WTC11 (cell line): ENCODE measurements around the gene AKAP10. TPM values are rescaled to one million over a fixed set of nuclear protein-coding genes. Genes with fewer than 3 reads are reported as not detected.
A peak's percentile ranks its signal among the peaks of the same experiment; 100 is the strongest.

Experiments
- ATAC-seq: fragments of 200-7000 bp; cut with Tn5 transposase; 2 replicates; pipeline ENCODE4 v1.10.0; 2021; ENCODE audit warnings: mild to moderate bottlenecking, moderate library complexity
- CTCF ChIA-PET: fragments of 300-600 bp; sonication (Branson Sonifier 250); formaldehyde crosslinking; loops from one replicate; lab custom pipeline; 2021; ENCODE audit warnings: antibody characterized with exemption; lab: Charles Lee
- POLR2A ChIA-PET: fragments of 350-600 bp; sonication (Branson Sonifier 250); formaldehyde crosslinking; loops from one replicate; lab custom pipeline; 2021; ENCODE audit warnings: antibody characterized with exemption; lab: Charles Lee
- DNase-seq: peaks from one replicate; pipeline ENCODE4 v3.0.0; 2021; ENCODE audit warnings: low spot score
- H3K27ac Mint-ChIP-seq: 2 replicates; pipeline ENCODE4 v1.8.0; 2021; ENCODE audit warnings: mixed read lengths
- H3K27me3 Mint-ChIP-seq: 2 replicates; pipeline ENCODE4 v1.8.0; 2021; ENCODE audit warnings: low read depth, mild to moderate bottlenecking, moderate library complexity, mixed read lengths
- H3K36me3 Mint-ChIP-seq: 2 replicates; pipeline ENCODE4 v1.8.0; 2021; ENCODE audit warnings: mixed read lengths
- H3K4me1 Mint-ChIP-seq: 2 replicates; pipeline ENCODE4 v1.8.0; 2022; ENCODE audit warnings: mixed read lengths
- H3K4me3 Mint-ChIP-seq: 2 replicates; pipeline ENCODE4 v1.8.0; 2021; ENCODE audit warnings: mild to moderate bottlenecking, moderate library complexity, mixed read lengths
- H3K9me3 Mint-ChIP-seq: 2 replicates; pipeline ENCODE4 v1.8.0; 2021; ENCODE audit warnings: mixed read lengths
- AR ChIP-seq: fragments of 250-450 bp; sonication (Bioruptor Pico); IDR thresholded peaks from 2 replicates; pipeline ENCODE4 v1.9.0; 2021; ENCODE audit warnings: mild to moderate bottlenecking
- ARID4B ChIP-seq: sonication (generic); formaldehyde crosslinking; IDR thresholded peaks from 2 replicates; pipeline ENCODE4 v1.8.0; 2023; ENCODE audit warnings: missing genetic modification reagents, mild to moderate bottlenecking, borderline replicate concordance
- ATF6 ChIP-seq: sonication (generic); formaldehyde crosslinking; IDR thresholded peaks from 2 replicates; pipeline ENCODE4 v1.8.1; 2023; ENCODE audit warnings: mild to moderate bottlenecking, missing genetic modification reagents
- FOXK1 ChIP-seq: sonication (generic); formaldehyde crosslinking; IDR thresholded peaks from 2 replicates; pipeline ENCODE4 v1.8.0; 2022; ENCODE audit warnings: mild to moderate bottlenecking, moderate library complexity, missing genetic modification reagents
- GABPB1 ChIP-seq: sonication (generic); formaldehyde crosslinking; IDR thresholded peaks from 2 replicates; pipeline ENCODE4 v1.8.1; 2023; ENCODE audit warnings: mild to moderate bottlenecking, missing genetic modification reagents
- GTF2I ChIP-seq: fragments of 250-450 bp; sonication (Bioruptor Pico); conservative IDR thresholded peaks from 2 replicates; pipeline ENCODE4 v1.4.0; 2021; ENCODE audit warnings: mild to moderate bottlenecking
- MYBL2 ChIP-seq: sonication (generic); formaldehyde crosslinking; IDR thresholded peaks from 2 replicates; pipeline ENCODE4 v1.8.1; 2023; ENCODE audit warnings: mild to moderate bottlenecking, moderate library complexity, missing genetic modification reagents
- NR3C1 ChIP-seq: sonication (generic); formaldehyde crosslinking; conservative IDR thresholded peaks from 2 replicates; pipeline ENCODE4 v1.8.1; 2023; ENCODE audit warnings: low read depth, mild to moderate bottlenecking, missing genetic modification reagents
- TEAD1 ChIP-seq: sonication (generic); formaldehyde crosslinking; IDR thresholded peaks from 2 replicates; pipeline ENCODE4 v1.8.0; 2022; ENCODE audit warnings: mild to moderate bottlenecking, missing genetic modification reagents
- ZBTB43 ChIP-seq: sonication (generic); formaldehyde crosslinking; IDR thresholded peaks from 2 replicates; pipeline ENCODE4 v1.8.1; 2023; ENCODE audit warnings: mild to moderate bottlenecking, missing genetic modification reagents
- ZNF532 ChIP-seq: fragments of 250-450 bp; sonication (Bioruptor Pico); IDR thresholded peaks from 2 replicates; pipeline ENCODE4 v1.9.0; 2021; ENCODE audit warnings: mild to moderate bottlenecking, borderline replicate concordance
- total RNA-seq: library from RNA; stranded (reverse); gene quantifications from 3 replicates; pipeline ENCODE4 v1.2.3, GENCODE V29; 2021

AKAP10 gene
- total RNA-seq, 1 experiment from 2014 or later = 29.9 TPM

- TF ChIP-seq ZNF532 (CRISPR knock-in tag) = no peak
- TF ChIP-seq NR3C1 = 0 out of 2 replicates have a peak, but pooled peaks have one; percentile 37
These were observed 110.1 kb downstream of the AKAP10 start, which contains the start of gene ULK2 (continued) for GRCh38 chr17:19867329-19868078.

- CTCF ChIA-PET = interaction anchor here (0.8 to 1.7 kb wide), 5 partner anchors 110 to 489 kb away, joined by 3 to 6 read pairs (median 3); partner anchors contain the start of genes AKAP10, MAPK7 and SPECC1
- Mint-ChIP-seq H3K9me3 (no peaks in the 10 kb centered on the region), H3K27ac (no peak overlapping the region), H3K36me3 (no peaks in the 10 kb centered on the region), H3K4me1 (peaks cover 3% of the 10 kb centered on the region), H3K4me3 (peak overlapping the region; percentile 79), H3K27me3 (peaks cover 34% of the 10 kb centered on the region)
- POLR2A ChIA-PET = interaction anchor here (1.5 kb wide), 1 partner anchor 289 kb away, joined by 3 read pairs; no protein-coding TSS in a partner anchor
- ATAC-seq (peak; percentile 70), DNase-seq (peak; percentile 75)
- TF ChIP-seq GABPB1 (CRISPR knock-in tag) (no peak), ATF6 (CRISPR knock-in tag) (no peak), MYBL2 (CRISPR knock-in tag) (0 out of 2 replicates have a peak, but pooled peaks have one; percentile 61), FOXK1 (peak; percentile 52; the same call in 1 of the 2 replicates), TEAD1 (CRISPR knock-in tag) (0 out of 2 replicates have a peak, but pooled peaks have one; percentile 37), ZBTB43 (CRISPR knock-in tag) (peak; percentile 45; the same call in 1 of the 2 replicates), ARID4B (CRISPR knock-in tag) (peak; percentile 83; the same call in 1 of the 2 replicates)
These were observed 110.6 kb downstream of the AKAP10 start for GRCh38 chr17:19867079-19867328.

GRCh38 chr17:19865021-19865420, 112.6 kb downstream of the AKAP10 start:
- Mint-ChIP-seq H3K9me3 (no peaks in the 10 kb centered on the region), H3K4me1 (peaks cover 3% of the 10 kb centered on the region), H3K4me3 (0 out of 2 replicates have a peak overlapping the region, but pooled peaks have one; percentile 38), H3K27ac (no peak overlapping the region), H3K36me3 (no peaks in the 10 kb centered on the region), H3K27me3 (peaks cover 28% of the 10 kb centered on the region)
- POLR2A ChIA-PET = no interaction called here
- no peak for DNase-seq
- ATAC-seq = no peak
- CTCF ChIA-PET = no interaction called here
- TF ChIP-seq AR (CRISPR knock-in tag) = no peak
- TF ChIP-seq GTF2I = no peak
- TF ChIP-seq ARID4B (CRISPR knock-in tag) = no peak
